BE2C (cell line): ENCODE data around the gene SLIT1.

Source experiments
- DNase-seq: peaks from one replicate; pipeline ENCODE4 v3.0.0-alpha.2; 2020
- H3K27me3 ChIP-seq: fragments of 250-450 bp; sonication (Bioruptor Pico); 2 replicates; pipeline ENCODE4 v1.5.1; 2020; ENCODE audit warnings: mild to moderate bottlenecking
- H3K36me3 ChIP-seq: fragments of 250-450 bp; sonication (Bioruptor Pico); 2 replicates; pipeline ENCODE4 v1.5.1; 2020; ENCODE audit warnings: mild to moderate bottlenecking
- H3K4me1 ChIP-seq: fragments of 250-450 bp; sonication (Bioruptor Pico); 2 replicates; pipeline ENCODE4 v1.5.1; 2020
- H3K4me3 ChIP-seq: 2 replicates; pipeline ENCODE4 v1.5.1; 2011; ENCODE audit warnings: low read depth, low read length
- H3K9me3 ChIP-seq: fragments of 250-450 bp; sonication (Bioruptor Pico); 2 replicates; pipeline ENCODE4 v1.5.1; 2020
- TF ChIP-seq, protein P1 (sequence below): IDR thresholded peaks from 2 replicates; pipeline ENCODE4 v1.5.1; 2012; ENCODE audit warnings: mild to moderate bottlenecking, low read depth, low read length

The SLIT1 gene

DNA sequence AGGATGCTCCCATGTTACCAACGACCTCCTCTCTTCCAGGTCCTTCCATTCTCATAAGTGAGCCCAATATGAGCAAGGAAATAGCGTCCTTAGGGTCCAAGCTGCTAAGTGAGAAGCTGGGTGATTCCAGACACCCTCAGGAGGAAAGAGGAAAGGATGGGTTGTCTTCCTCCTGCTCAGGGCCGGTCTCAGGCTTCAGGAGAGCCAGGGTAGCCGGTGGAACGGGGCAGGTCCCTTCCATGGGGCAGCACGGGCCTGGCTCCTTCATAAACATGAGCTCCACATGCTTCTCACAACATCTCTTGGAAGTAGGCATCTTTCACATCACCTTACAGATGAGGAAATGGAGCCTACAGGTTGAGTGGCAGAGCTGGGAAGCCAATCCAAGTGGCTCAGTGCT lies 12.7 kb downstream of the SLIT1 start:
- peaks cover under 1% of the 10 kb centered on the region; the same call in 1 of the 2 replicates for H3K4me1 ChIP-seq
- H3K27me3 ChIP-seq: no peaks in the 10 kb centered on the region
- H3K4me3 ChIP-seq: no peak overlapping the region
- no peaks in the 10 kb centered on the region for H3K9me3 ChIP-seq
- H3K36me3 ChIP-seq: no peaks in the 10 kb centered on the region
- no peak for DNase-seq
- TF ChIP-seq, protein P1, sequence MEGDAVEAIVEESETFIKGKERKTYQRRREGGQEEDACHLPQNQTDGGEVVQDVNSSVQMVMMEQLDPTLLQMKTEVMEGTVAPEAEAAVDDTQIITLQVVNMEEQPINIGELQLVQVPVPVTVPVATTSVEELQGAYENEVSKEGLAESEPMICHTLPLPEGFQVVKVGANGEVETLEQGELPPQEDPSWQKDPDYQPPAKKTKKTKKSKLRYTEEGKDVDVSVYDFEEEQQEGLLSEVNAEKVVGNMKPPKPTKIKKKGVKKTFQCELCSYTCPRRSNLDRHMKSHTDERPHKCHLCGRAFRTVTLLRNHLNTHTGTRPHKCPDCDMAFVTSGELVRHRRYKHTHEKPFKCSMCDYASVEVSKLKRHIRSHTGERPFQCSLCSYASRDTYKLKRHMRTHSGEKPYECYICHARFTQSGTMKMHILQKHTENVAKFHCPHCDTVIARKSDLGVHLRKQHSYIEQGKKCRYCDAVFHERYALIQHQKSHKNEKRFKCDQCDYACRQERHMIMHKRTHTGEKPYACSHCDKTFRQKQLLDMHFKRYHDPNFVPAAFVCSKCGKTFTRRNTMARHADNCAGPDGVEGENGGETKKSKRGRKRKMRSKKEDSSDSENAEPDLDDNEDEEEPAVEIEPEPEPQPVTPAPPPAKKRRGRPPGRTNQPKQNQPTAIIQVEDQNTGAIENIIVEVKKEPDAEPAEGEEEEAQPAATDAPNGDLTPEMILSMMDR: no peak

DNA sequence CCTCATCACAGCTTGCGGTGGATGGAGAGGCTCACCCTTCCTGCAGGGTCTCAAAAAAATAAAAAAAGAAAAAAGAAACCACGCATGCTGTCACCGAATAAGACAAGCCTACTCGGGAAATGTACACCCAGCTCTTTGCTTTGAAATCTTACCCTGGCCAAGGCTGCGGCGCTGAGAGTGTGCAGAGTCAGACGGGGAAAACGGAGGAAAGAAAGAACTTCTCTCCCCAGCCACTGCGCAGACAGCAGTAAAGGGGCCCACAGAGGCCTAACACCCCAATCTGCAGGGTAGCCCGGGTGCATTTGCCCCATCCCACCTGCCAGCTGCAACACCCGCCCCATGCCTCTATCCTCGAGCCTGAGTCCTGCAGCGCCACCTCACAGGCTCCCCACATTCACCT lies 14.8 kb downstream of the SLIT1 start:
- Histone ChIP-seq H3K27me3 (no peaks in the 10 kb centered on the region), H3K9me3 (no peaks in the 10 kb centered on the region), H3K4me1 (no peaks in the 10 kb centered on the region), H3K36me3 (no peaks in the 10 kb centered on the region), H3K4me3 (no peak overlapping the region)
- TF ChIP-seq, protein P1: no peak
- no peak for DNase-seq

DNA sequence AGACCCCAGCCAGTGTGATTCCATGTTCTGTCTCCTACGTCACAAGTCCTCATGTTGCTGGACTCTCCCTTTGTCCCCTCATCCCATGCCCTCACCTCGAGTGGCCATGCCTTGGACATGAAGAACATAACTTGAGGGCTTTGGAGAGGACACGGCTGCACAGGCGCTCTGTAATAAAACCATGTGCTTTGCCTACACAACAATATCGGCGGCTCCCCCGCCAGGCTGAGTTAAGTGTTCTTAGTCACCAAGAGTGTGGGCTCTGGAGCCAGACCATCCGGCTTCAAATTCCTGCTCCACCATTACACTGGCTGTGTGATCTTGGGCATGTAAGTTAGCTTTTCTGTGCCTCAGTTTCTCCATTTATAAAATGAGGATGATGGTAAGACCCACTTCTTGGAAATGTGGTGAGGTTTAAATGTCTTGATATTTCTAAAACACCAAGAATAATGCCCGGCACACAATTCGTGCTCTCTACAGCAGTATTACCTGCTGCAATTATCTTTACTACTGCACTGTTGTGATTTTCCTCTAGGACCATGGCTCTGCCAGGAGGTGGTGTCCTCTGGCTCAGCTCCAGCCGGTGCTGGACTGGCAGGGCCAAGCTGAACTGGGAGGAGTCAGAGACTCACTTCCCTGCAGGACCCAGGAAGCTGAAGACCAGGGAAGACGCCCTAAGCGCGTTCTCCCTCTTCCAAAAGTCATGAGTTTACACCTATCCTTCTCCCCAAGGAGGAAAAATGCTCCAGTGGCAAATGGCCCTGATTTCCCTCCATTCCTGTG lies 15.7 kb downstream of the SLIT1 start:
- Histone ChIP-seq H3K9me3 (no peaks in the 10 kb centered on the region), H3K36me3 (no peaks in the 10 kb centered on the region), H3K4me3 (no peak overlapping the region), H3K27me3 (no peaks in the 10 kb centered on the region), H3K4me1 (no peaks in the 10 kb centered on the region)
- TF ChIP-seq, protein P1: no peak
- peak; percentile 57 for DNase-seq

DNA sequence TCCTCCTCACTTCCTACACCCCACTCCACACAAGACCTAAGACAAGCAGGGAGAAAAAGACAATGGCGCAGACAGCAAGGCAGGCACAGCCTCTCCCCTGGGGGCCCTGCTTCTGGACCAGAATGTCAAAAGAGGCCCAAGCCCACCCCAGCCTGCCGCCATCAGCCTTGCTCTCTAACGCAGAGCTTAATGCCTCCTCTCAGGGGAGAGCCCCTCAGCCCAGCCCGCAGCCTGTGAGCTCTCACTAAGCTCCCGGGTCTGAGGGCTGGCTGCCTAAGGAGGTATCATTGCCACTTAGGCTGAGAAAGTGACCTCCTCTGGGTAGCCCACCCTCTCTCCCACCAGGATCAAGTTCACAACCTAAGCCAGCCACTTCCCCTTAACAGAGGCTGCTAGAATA lies 16.7 kb downstream of the SLIT1 start:
- no peak overlapping the region for H3K4me3 ChIP-seq
- no peak for DNase-seq
- H3K4me1 ChIP-seq: no peaks in the 10 kb centered on the region
- no peaks in the 10 kb centered on the region for H3K27me3 ChIP-seq
- H3K9me3 ChIP-seq: no peaks in the 10 kb centered on the region
- TF ChIP-seq, protein P1: no peak
- no peaks in the 10 kb centered on the region for H3K36me3 ChIP-seq

DNA sequence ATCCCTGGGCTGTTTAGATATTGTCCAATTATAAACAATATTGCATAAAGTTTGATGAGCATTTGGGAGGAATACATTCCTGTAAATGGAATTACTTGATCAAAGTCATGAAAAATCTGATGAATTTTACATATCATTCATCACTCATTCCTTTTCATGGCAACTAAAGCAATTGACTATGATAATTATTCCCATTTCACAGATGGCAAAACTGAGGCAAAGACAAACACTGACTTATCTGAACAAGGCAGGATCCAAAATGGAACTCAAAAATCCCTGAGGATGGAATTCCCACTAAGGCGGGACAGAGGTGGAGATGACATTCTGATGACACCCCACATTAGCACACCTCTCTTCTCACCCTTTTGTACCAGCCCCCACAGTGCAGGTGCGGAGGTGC lies 17.1 kb downstream of the SLIT1 start:
- TF ChIP-seq, protein P1: no peak
- Histone ChIP-seq H3K36me3 (no peaks in the 10 kb centered on the region), H3K27me3 (no peaks in the 10 kb centered on the region), H3K4me1 (no peaks in the 10 kb centered on the region), H3K4me3 (no peak overlapping the region), H3K9me3 (no peaks in the 10 kb centered on the region)
- no peak for DNase-seq

DNA sequence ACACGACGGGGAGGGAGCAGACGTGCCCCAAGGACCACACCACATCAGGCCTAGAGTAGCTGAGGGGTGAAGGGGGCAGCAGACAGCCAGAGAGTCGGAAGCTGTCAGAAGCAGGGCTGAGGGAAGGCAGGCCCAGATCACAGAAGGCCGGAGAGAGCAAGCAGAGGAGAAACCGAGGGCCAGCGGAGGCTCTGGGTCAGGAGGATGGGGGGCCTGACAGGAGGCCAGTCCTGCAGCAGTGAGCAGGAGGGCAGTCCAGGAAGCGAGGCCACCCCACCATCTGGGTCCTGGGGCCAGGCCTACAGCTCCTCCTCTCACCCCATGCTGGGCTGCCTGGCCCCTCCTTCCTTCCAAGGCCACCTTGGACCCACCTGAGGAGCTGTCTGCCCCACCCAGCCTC lies 20.3 kb downstream of the SLIT1 start:
- no peaks in the 10 kb centered on the region for H3K27me3 ChIP-seq
- no peaks in the 10 kb centered on the region for H3K36me3 ChIP-seq
- TF ChIP-seq, protein P1: no peak
- no peaks in the 10 kb centered on the region for H3K9me3 ChIP-seq
- DNase-seq: no peak
- no peaks in the 10 kb centered on the region; the same call in 1 of the 2 replicates for H3K4me1 ChIP-seq
- H3K4me3 ChIP-seq: no peak overlapping the region
